Measurements from ENCODE around the gene LRRC3. TPM values are rescaled to one million over a fixed set of nuclear protein-coding genes. Genes with fewer than 3 reads are reported as not detected.

Gene LRRC3
- total RNA-seq, 4 donors from 2014 or later: 2.9 to 5.8 (median 3.2) TPM

GRCh38 chr21:44456214-44456914, 1.1 kb downstream of the LRRC3 start:
- intact Hi-C loops (cut with DNase I; ENCODE audit: low total_unique reads): no loop called here
- TF ChIP-seq, protein P1, sequence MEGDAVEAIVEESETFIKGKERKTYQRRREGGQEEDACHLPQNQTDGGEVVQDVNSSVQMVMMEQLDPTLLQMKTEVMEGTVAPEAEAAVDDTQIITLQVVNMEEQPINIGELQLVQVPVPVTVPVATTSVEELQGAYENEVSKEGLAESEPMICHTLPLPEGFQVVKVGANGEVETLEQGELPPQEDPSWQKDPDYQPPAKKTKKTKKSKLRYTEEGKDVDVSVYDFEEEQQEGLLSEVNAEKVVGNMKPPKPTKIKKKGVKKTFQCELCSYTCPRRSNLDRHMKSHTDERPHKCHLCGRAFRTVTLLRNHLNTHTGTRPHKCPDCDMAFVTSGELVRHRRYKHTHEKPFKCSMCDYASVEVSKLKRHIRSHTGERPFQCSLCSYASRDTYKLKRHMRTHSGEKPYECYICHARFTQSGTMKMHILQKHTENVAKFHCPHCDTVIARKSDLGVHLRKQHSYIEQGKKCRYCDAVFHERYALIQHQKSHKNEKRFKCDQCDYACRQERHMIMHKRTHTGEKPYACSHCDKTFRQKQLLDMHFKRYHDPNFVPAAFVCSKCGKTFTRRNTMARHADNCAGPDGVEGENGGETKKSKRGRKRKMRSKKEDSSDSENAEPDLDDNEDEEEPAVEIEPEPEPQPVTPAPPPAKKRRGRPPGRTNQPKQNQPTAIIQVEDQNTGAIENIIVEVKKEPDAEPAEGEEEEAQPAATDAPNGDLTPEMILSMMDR (IDR thresholded peaks at IDR 0.05): no peak
- no peak for TF ChIP-seq POLR2A (IDR thresholded peaks at IDR 0.05)
- WGBS, 2 donors: 79 to 90% methylated on average over 26 to 34 of the region's 35 CpGs
- H3K4me3 ChIP-seq (ENCODE audit: low read depth, poor library complexity, severe bottlenecking): no peak overlapping the region
- no peak for DNase-seq (ENCODE audit: low spot score in 2 of 2)

DNA sequence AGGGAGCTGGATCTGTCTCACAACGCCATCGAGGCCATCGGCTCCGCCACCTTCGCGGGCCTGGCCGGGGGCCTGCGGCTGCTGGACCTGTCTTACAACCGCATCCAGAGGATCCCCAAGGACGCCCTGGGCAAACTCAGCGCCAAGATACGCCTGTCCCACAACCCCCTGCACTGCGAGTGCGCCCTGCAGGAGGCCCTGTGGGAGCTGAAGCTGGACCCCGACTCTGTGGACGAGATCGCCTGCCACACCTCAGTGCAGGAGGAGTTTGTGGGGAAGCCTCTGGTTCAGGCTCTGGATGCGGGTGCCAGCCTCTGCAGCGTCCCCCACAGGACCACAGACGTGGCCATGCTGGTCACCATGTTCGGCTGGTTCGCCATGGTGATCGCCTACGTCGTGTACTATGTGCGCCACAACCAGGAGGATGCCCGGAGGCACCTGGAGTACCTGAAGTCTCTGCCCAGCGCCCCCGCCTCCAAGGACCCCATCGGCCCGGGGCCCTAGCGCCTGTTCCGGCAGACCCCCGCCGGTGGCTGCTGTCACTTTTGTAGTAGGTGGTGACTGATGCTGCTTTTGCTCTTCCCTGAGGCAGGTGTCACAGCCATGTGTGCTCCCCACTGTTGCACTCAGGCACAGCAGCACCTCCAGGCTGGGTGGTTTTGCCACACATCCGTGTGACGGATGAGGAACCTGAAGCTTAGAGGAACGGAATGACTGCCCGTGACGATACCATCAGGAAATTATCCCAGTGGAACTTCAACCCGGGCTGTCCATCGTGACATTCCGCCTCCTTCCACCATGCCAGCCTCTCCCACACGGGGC, 1.8 kb downstream of the LRRC3 start:
- intact Hi-C loops (cut with DNase I; ENCODE audit: low total_unique reads): no loop called here
- 95 to 97% methylated on average over 33 to 41 of the region's 44 CpGs for WGBS, 2 donors
- H3K4me3 ChIP-seq (ENCODE audit: low read depth, poor library complexity, severe bottlenecking): no peak overlapping the region
- DNase-seq (ENCODE audit: low spot score in 2 of 2): no peak
- TF ChIP-seq, protein P1 (IDR thresholded peaks at IDR 0.05): no peak
- TF ChIP-seq POLR2A (IDR thresholded peaks at IDR 0.05): no peak

GRCh38 chr21:44458971-44459711, 3.8 kb downstream of the LRRC3 start:
- H3K4me3 ChIP-seq (ENCODE audit: low read depth, poor library complexity, severe bottlenecking): no peak overlapping the region
- 83 to 88% methylated on average over 18 to 19 of the region's 19 CpGs for WGBS, 2 donors
- TF ChIP-seq POLR2A (IDR thresholded peaks at IDR 0.05): no peak
- TF ChIP-seq, protein P1 (IDR thresholded peaks at IDR 0.05): no peak
- intact Hi-C loops (cut with DNase I; ENCODE audit: low total_unique reads): no loop called here
- no peak for DNase-seq (ENCODE audit: low spot score in 2 of 2)

- 79 to 80% methylated on average over 13 to 14 of the region's 14 CpGs for WGBS, 2 donors
- intact Hi-C loops (cut with DNase I; ENCODE audit: low total_unique reads): no loop called here
- DNase-seq (ENCODE audit: low spot score in 2 of 2): no peak
These were observed 4.6 kb downstream of the LRRC3 start for GRCh38 chr21:44459712-44460440.

GRCh38 chr21:44460441-44460755, 5.1 kb downstream of the LRRC3 start:
- 91% methylated on average over 8 of the region's 8 CpGs for WGBS, 2 donors
- no peak for TF ChIP-seq POLR2A (IDR thresholded peaks at IDR 0.05)
- TF ChIP-seq, protein P1 (IDR thresholded peaks at IDR 0.05): no peak
- no peak overlapping the region for H3K4me3 ChIP-seq (ENCODE audit: low read depth, poor library complexity, severe bottlenecking)
- no peak for DNase-seq (ENCODE audit: low spot score in 2 of 2)
- intact Hi-C loops (cut with DNase I; ENCODE audit: low total_unique reads): no loop called here

More at GRCh38 chr21:44459712-44460440, 4.6 kb downstream of the LRRC3 start:
- H3K4me3 ChIP-seq (ENCODE audit: low read depth, poor library complexity, severe bottlenecking): no peak overlapping the region
- TF ChIP-seq, protein P1 (IDR thresholded peaks at IDR 0.05): no peak
- no peak for TF ChIP-seq POLR2A (IDR thresholded peaks at IDR 0.05)
